K562 (cell line): ENCODE measurements around the gene PCNX2. TPM values are rescaled to one million over a fixed set of nuclear protein-coding genes. Genes with fewer than 3 reads are reported as not detected.

ENCODE experiments used
- BRCA1 ChIP-seq, 2 experiments: fragments of 450-650 bp in 1 of 2; sonication (generic) in 1 of 2; formaldehyde crosslinking in 1 of 2; IDR thresholded peaks; 2 replicates each; pipeline versions ENCODE4 v1.5.0 to v1.6.1; 2017 to 2020; ENCODE audit warnings: mild to moderate bottlenecking in 1 of 2, missing genetic modification reagents in 1 of 2
- C11orf30 ChIP-seq: fragments of 450-650 bp; IDR thresholded peaks from 2 replicates; pipeline ENCODE4 v1.6.1; 2016; ENCODE audit warnings: low read depth, mild to moderate bottlenecking
- CREBBP ChIP-seq: IDR thresholded peaks from one replicate; pipeline ENCODE4 v1.6.1; 2012; ENCODE audit warnings: low read depth, mild to moderate bottlenecking, control low read depth, inconsistent platforms, low read length
- FOXA1 ChIP-seq: fragments of 450-650 bp; IDR thresholded peaks from 2 replicates; pipeline ENCODE4 v1.6.1; 2016; ENCODE audit warnings: mild to moderate bottlenecking, borderline replicate concordance
- SAP30 ChIP-seq: fragments of 200-600 bp; sonication (generic); IDR thresholded peaks from 2 replicates; pipeline ENCODE4 v1.6.1; 2012; ENCODE audit warnings: borderline replicate concordance, low read depth, mild to moderate bottlenecking, moderate library complexity, low read length, control low read depth, inconsistent platforms; ENCODE audit not compliant: insufficient read depth, poor library complexity, severe bottlenecking
- SMAD2 ChIP-seq: fragments of 150-350 bp; IDR thresholded peaks from 2 replicates; pipeline ENCODE4 v1.6.1; 2014; ENCODE audit warnings: low read depth, mild to moderate bottlenecking, low read length
- TBL1XR1 ChIP-seq, 2 experiments: IDR thresholded peaks; 2 replicates each; pipeline ENCODE4 v1.6.1; 2012; ENCODE audit warnings: improper control_type of control experiment in 2 of 2, low read length in 2 of 2, mild to moderate bottlenecking in 1 of 2
- ZNF507 ChIP-seq: conservative IDR thresholded peaks from 2 replicates; pipeline ENCODE4 v1.6.1; 2017; ENCODE audit warnings: missing genetic modification characterization, missing compliant biosample characterization
- polyA plus RNA-seq, 8 experiments: library from polyadenylated mRNA; depleted of rRNA in 4 of 8; stranded (reverse) in 5 of 8; unstranded in 3 of 8; fragments of >200 nt; fragmentation: Nextera tagmentation in 2 of 8; fragmentation: Illumina TruSeq in 1 of 8; extraction: Ambion mirVana in 2 of 8; extraction: Trizol in 1 of 8; gene quantifications; 2 replicates each; pipeline versions ENCODE4 v1.2.1 to v1.2.3, GENCODE V29; 2011 to 2014; ENCODE audit warnings: inconsistent platforms in 1 of 8, missing spikeins in 1 of 8
- total RNA-seq, 7 experiments: library from RNA; depleted of rRNA in 6 of 7; stranded (reverse); fragments of >200 nt in 6 of 7; fragmentation: Illumina TruSeq in 2 of 7; extraction: Trizol in 2 of 7; gene quantifications; 2 replicates each; pipeline versions ENCODE4 v1.2.1 to v1.2.3, GENCODE V29; 2011 to 2021; ENCODE audit warnings: low replicate concordance in 1 of 7
- TF ChIP-seq, protein P1 (sequence below): sonication (generic); IDR thresholded peaks from 2 replicates; pipeline ENCODE4 v1.6.1; 2016
- TF ChIP-seq, protein P2 (sequence below): sonication (generic); formaldehyde crosslinking; IDR thresholded peaks from 2 replicates; pipeline ENCODE4 v1.8.0; 2022; ENCODE audit warnings: mild to moderate bottlenecking, missing genetic modification reagents, borderline replicate concordance
- TF ChIP-seq, protein P3 (sequence below): IDR thresholded peaks from 2 replicates; pipeline ENCODE4 v1.6.1; 2011; ENCODE audit warnings: borderline replicate concordance, low read depth, mild to moderate bottlenecking, moderate library complexity, low read length; ENCODE audit not compliant: insufficient read depth, poor library complexity, severe bottlenecking
- TF ChIP-seq, protein P4 (sequence below): fragments of 250-450 bp; sonication (Bioruptor Pico); IDR thresholded peaks from 2 replicates; pipeline ENCODE4 v1.4.0; 2020; ENCODE audit warnings: borderline replicate concordance

PCNX2 gene
- total and polyA plus RNA-seq, 9 of the 15 experiments (the other 6 are each of a cell fraction or from before 2014, with no cell fraction given): 0.07 to 0.33 TPM; not detected in 7

DNA sequence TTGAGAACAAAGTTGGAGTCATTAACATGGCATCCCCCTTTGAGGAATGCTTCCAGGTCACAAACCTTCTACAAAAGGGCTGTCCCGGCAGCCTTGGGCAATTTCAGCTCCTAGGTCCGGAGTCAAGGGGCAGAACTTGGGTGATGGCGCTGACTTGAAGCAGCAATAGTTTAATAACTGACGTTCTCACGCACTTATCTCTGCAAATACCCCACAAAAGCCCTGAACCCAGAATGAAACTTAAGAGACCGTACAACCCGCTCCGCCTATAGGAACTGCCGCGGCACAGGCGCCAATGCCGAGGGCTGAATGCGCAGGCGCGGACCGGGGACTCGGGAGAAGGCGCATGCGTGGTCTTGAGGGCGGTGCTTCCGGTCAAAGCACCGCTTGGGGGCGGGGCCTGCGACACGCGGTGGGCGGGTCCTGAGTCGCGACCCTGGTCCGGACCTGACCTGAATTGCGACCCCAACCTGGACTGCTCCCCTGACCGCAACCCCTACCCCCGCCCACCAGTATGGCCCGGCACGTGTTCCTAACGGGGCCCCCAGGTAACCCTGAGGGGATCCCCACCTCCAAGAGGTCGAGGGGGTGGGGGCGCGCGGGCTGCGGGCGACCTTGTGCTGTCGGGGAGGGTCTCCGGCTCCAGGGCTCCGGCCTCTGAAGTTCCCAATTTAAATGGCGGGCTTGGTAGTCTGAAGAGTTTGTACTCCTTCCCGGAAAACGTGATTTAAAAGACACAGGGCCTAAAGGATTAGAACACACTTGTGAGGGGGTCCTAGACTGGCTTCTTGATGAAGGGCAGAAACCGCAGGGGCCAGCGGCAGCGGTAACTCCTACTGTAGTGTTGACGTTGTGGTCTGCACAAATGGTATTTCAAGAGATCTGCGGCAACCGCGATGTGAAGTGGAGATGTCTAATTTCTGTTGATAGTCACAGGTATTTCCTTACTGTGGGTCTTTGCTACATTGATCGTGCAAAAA lies 345.0 kb downstream of the PCNX2 start, which contains the start of gene NTPCR (continued):
- TF ChIP-seq SAP30: no peak
- TF ChIP-seq, protein P1, sequence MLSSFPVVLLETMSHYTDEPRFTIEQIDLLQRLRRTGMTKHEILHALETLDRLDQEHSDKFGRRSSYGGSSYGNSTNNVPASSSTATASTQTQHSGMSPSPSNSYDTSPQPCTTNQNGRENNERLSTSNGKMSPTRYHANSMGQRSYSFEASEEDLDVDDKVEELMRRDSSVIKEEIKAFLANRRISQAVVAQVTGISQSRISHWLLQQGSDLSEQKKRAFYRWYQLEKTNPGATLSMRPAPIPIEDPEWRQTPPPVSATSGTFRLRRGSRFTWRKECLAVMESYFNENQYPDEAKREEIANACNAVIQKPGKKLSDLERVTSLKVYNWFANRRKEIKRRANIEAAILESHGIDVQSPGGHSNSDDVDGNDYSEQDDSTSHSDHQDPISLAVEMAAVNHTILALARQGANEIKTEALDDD: no peak
- no peak for TF ChIP-seq BRCA1 (IDR thresholded peaks at IDR 0.05)
- TF ChIP-seq BRCA1 (CRISPR knock-in tag; IDR thresholded peaks at IDR 0.05): no peak
- no peak for TF ChIP-seq SMAD2
- TF ChIP-seq TBL1XR1 (IDR thresholded peaks at IDR 0.05; ENCODE audit: low read length in 2 of 2): no peak
- no peak for TF ChIP-seq C11orf30
- TF ChIP-seq ZNF507 (tag): no peak
- TF ChIP-seq CREBBP: no peak
- no peak for TF ChIP-seq FOXA1
- TF ChIP-seq, protein P2, sequence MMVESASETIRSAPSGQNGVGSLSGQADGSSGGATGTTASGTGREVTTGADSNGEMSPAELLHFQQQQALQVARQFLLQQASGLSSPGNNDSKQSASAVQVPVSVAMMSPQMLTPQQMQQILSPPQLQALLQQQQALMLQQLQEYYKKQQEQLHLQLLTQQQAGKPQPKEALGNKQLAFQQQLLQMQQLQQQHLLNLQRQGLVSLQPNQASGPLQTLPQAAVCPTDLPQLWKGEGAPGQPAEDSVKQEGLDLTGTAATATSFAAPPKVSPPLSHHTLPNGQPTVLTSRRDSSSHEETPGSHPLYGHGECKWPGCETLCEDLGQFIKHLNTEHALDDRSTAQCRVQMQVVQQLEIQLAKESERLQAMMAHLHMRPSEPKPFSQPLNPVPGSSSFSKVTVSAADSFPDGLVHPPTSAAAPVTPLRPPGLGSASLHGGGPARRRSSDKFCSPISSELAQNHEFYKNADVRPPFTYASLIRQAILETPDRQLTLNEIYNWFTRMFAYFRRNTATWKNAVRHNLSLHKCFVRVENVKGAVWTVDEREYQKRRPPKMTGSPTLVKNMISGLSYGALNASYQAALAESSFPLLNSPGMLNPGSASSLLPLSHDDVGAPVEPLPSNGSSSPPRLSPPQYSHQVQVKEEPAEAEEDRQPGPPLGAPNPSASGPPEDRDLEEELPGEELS (CRISPR knock-in tag): no peak
- TF ChIP-seq, protein P3, sequence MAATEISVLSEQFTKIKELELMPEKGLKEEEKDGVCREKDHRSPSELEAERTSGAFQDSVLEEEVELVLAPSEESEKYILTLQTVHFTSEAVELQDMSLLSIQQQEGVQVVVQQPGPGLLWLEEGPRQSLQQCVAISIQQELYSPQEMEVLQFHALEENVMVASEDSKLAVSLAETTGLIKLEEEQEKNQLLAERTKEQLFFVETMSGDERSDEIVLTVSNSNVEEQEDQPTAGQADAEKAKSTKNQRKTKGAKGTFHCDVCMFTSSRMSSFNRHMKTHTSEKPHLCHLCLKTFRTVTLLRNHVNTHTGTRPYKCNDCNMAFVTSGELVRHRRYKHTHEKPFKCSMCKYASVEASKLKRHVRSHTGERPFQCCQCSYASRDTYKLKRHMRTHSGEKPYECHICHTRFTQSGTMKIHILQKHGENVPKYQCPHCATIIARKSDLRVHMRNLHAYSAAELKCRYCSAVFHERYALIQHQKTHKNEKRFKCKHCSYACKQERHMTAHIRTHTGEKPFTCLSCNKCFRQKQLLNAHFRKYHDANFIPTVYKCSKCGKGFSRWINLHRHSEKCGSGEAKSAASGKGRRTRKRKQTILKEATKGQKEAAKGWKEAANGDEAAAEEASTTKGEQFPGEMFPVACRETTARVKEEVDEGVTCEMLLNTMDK: no peak
- TF ChIP-seq, protein P4, sequence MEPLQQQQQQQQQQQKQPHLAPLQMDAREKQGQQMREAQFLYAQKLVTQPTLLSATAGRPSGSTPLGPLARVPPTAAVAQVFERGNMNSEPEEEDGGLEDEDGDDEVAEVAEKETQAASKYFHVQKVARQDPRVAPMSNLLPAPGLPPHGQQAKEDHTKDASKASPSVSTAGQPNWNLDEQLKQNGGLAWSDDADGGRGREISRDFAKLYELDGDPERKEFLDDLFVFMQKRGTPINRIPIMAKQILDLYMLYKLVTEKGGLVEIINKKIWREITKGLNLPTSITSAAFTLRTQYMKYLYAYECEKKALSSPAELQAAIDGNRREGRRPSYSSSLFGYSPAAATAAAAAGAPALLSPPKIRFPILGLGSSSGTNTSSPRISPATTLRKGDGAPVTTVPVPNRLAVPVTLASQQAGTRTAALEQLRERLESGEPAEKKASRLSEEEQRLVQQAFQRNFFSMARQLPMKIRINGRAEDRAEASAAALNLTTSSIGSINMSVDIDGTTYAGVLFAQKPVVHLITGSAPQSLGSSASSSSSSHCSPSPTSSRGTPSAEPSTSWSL (CRISPR knock-in tag): no peak
